Hepatocyte (in vitro differentiated cells): ENCODE results near the gene HSD17B3. TPM values are rescaled to one million over a fixed set of nuclear protein-coding genes. Genes with fewer than 3 reads are reported as not detected.

Experiments
- DNase-seq: peaks from one replicate; pipeline ENCODE4 v3.0.0-alpha.2; 2016; ENCODE audit warnings: low spot score
- H2AFZ ChIP-seq: fragments of 200-600 bp; sonication (generic); 2 replicates; pipeline ENCODE4 v1.6.0; 2016; ENCODE audit warnings: antibody characterized with exemption, mild to moderate bottlenecking
- H3K27ac ChIP-seq: fragments of 200-600 bp; sonication (generic); 2 replicates; pipeline ENCODE4 v1.5.1; 2016; ENCODE audit warnings: mild to moderate bottlenecking
- H3K27me3 ChIP-seq: fragments of 200-600 bp; sonication (generic); 2 replicates; pipeline ENCODE4 v1.6.1; 2016
- H3K36me3 ChIP-seq: fragments of 200-600 bp; sonication (generic); replicated peaks from 2 replicates; pipeline ENCODE4 v1.5.1; 2016; ENCODE audit warnings: low read depth; ENCODE audit not compliant: insufficient read depth
- H3K4me1 ChIP-seq: fragments of 200-600 bp; sonication (generic); 2 replicates; pipeline ENCODE4 v1.5.1; 2016; ENCODE audit warnings: mild to moderate bottlenecking, moderate library complexity; ENCODE audit not compliant: insufficient read depth
- H3K4me2 ChIP-seq: fragments of 200-600 bp; sonication (generic); 2 replicates; pipeline ENCODE4 v1.6.0; 2016
- H3K4me3 ChIP-seq: fragments of 200-600 bp; sonication (generic); 2 replicates; pipeline ENCODE4 v1.5.1; 2016; ENCODE audit warnings: mild to moderate bottlenecking
- H3K79me2 ChIP-seq: fragments of 200-600 bp; sonication (generic); 2 replicates; pipeline ENCODE4 v1.6.0; 2017; ENCODE audit warnings: mild to moderate bottlenecking
- H3K9me2 ChIP-seq: fragments of 200-600 bp; sonication (generic); replicated peaks from 2 replicates; pipeline ENCODE4 v1.6.0; 2017; ENCODE audit warnings: mild to moderate bottlenecking; ENCODE audit not compliant: insufficient read depth
- H3K9me3 ChIP-seq: fragments of 200-600 bp; sonication (generic); 2 replicates; pipeline ENCODE4 v1.5.1; 2016; ENCODE audit warnings: low read depth, mild to moderate bottlenecking
- H4K20me1 ChIP-seq: fragments of 200-600 bp; sonication (generic); 2 replicates; pipeline ENCODE4 v1.6.0; 2016; ENCODE audit warnings: mild to moderate bottlenecking; ENCODE audit not compliant: insufficient read depth, poor library complexity, severe bottlenecking
- EZH2 ChIP-seq: fragments of 200-600 bp; sonication (generic); IDR thresholded peaks from 2 replicates; pipeline ENCODE4 v1.6.1; 2016; ENCODE audit warnings: antibody characterized with exemption, mild to moderate bottlenecking, borderline replicate concordance
- EZH2phosphoT487 ChIP-seq: fragments of 200-600 bp; sonication (generic); IDR thresholded peaks from one replicate; pipeline ENCODE4 v1.6.1; 2018; ENCODE audit warnings: antibody characterized with exemption, mild to moderate bottlenecking, low read depth, moderate library complexity; ENCODE audit not compliant: unreplicated experiment, severe bottlenecking
- WGBS: methylation state at CpG from one replicate; pipeline ENCODE4 v1.1.6; 2016; ENCODE audit warnings: low lambda C conversion rate; ENCODE audit errors: missing lambda C conversion rate; 5-methylcytosine and 5-hydroxymethylcytosine counted together
- polyA plus RNA-seq: library from polyadenylated mRNA; unstranded; fragments of >200 nt; fragmentation: Nextera tagmentation; extraction: Ambion mirVana; gene quantifications from 2 replicates; pipeline ENCODE4 v1.2.1, GENCODE V29; 2016
- small RNA-seq: library from RNA; depleted of rRNA; stranded (forward); fragments of <200 nt; gene quantifications from one replicate; pipeline ENCODE3, GENCODE V24; 2014
- total RNA-seq: library from RNA; depleted of rRNA; stranded (reverse); fragments of >200 nt; gene quantifications from 2 replicates; pipeline ENCODE4 v1.2.3, GENCODE V29; 2014
- TF ChIP-seq, protein P1 (sequence below): fragments of 200-600 bp; sonication (generic); IDR thresholded peaks from 2 replicates; pipeline ENCODE4 v1.5.1; 2016; ENCODE audit warnings: antibody characterized with exemption, mild to moderate bottlenecking; ENCODE audit not compliant: poor library complexity

Gene HSD17B3
- total and polyA plus RNA-seq, 2 experiments from 2014 or later, result 0.67 to 0.74 TPM

DNA sequence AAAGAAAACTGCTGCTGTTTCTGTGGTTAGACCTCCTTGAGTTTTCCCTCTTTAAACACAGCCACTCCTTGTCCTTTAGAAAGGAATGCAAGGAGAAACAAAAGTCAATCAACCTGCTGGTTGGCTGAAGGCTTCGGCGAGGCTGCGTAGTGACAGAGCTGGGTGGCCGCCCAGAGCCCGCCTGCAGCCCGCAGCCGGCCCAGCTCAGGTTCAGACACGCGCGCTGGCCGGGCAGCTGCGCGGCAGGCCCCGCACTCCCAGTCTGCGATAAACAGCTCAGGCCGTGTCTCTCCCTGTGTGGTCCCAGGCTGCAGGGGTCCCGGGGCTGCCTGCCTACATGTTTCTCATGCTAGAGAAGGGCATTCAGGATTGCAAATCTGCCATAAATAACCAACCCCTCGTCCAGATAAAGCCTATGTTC is 115.4 kb downstream of the HSD17B3 start:
- Histone ChIP-seq H3K27me3 (no peaks in the 10 kb centered on the region), H3K4me1 (peaks cover 11% of the 10 kb centered on the region), H3K9me3 (no peaks in the 10 kb centered on the region), H2AFZ (peak overlapping the region; percentile 9), H3K79me2 (no peaks in the 10 kb centered on the region), H3K9me2 (no peaks in the 10 kb centered on the region), H3K4me3 (no peak overlapping the region), H4K20me1 (no peaks in the 10 kb centered on the region), H3K36me3 (no peaks in the 10 kb centered on the region), H3K27ac (peak overlapping the region; percentile 82), H3K4me2 (peak overlapping the region; percentile 70)
- DNase-seq, result peak; percentile 75
- TF ChIP-seq, protein P1, sequence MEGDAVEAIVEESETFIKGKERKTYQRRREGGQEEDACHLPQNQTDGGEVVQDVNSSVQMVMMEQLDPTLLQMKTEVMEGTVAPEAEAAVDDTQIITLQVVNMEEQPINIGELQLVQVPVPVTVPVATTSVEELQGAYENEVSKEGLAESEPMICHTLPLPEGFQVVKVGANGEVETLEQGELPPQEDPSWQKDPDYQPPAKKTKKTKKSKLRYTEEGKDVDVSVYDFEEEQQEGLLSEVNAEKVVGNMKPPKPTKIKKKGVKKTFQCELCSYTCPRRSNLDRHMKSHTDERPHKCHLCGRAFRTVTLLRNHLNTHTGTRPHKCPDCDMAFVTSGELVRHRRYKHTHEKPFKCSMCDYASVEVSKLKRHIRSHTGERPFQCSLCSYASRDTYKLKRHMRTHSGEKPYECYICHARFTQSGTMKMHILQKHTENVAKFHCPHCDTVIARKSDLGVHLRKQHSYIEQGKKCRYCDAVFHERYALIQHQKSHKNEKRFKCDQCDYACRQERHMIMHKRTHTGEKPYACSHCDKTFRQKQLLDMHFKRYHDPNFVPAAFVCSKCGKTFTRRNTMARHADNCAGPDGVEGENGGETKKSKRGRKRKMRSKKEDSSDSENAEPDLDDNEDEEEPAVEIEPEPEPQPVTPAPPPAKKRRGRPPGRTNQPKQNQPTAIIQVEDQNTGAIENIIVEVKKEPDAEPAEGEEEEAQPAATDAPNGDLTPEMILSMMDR, result no peak
- TF ChIP-seq EZH2, result no peak
- whole genome bisulfite sequencing, result 2% methylated on average over 18 of the region's 18 CpGs

DNA sequence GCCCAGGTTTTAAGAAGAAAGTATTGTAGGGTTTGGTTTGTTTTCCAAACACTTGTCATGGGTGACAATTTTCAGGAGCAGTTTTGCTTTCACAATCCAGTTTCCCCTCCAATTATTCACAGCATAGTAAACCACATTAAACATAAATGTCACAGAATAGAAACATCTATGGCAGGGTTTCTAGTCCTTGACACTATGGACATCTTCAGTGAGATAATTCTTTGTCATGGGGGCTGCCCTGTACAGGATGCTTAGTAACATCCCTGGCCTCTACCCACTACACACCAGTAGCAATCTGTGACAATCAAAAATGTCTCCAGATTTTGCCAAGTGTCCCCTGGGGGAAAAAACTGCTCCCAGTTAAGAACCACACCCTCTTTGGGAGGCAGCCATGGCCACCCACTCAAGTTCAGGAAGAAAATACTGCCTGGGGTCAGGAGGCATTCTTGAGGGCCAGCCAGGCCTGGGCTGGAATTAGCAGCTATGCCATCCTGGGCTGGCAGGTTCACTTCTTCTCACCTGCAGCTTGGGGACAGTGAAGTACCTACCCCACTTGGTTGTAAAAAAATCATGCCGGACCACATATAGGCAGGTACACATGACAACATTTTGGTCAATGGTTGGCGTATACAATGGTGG is 116.3 kb downstream of the HSD17B3 start:
- DNase-seq, result no peak
- no peaks in the 10 kb centered on the region for H3K9me3 ChIP-seq
- peaks cover 11% of the 10 kb centered on the region for H3K4me1 ChIP-seq
- H3K9me2 ChIP-seq, result no peaks in the 10 kb centered on the region
- H3K27me3 ChIP-seq, result no peaks in the 10 kb centered on the region
- H3K36me3 ChIP-seq, result no peaks in the 10 kb centered on the region
- TF ChIP-seq, protein P1, result no peak
- TF ChIP-seq EZH2phosphoT487 (no peak), EZH2 (no peak)
- no peak overlapping the region for H2AFZ ChIP-seq
- no peak overlapping the region for H3K4me3 ChIP-seq
- H3K4me2 ChIP-seq, result peak overlapping the region; percentile 70
- H4K20me1 ChIP-seq, result no peaks in the 10 kb centered on the region
- H3K79me2 ChIP-seq, result no peaks in the 10 kb centered on the region
- peak overlapping the region; percentile 82 for H3K27ac ChIP-seq
- WGBS, result 91% methylated on average over 2 of the region's 2 CpGs

Small RNA genes within 50 kb of the gene (small RNA-seq; reads per million reads assigned to genes)
- gene RNU6-1160P, result not detected

Other genes with a start within 250 kb of the HSD17B3 start
- gene SLC35D2, start 81.5 kb upstream of the HSD17B3 start, total RNA-seq, result 77.7 and 89.7 TPM in 2 replicates
- 68.0 and 87.5 TPM in 2 replicates for gene SLC35D2, start 81.5 kb upstream of the HSD17B3 start, polyA plus RNA-seq
- 3.3 and 3.6 TPM in 2 replicates for gene ZNF367, start 116.2 kb upstream of the HSD17B3 start, total RNA-seq
- 0.98 and 2.2 TPM in 2 replicates for gene ZNF367, start 116.2 kb upstream of the HSD17B3 start, polyA plus RNA-seq
- gene HABP4, start 148.0 kb upstream of the HSD17B3 start, total RNA-seq, result 12.9 and 13.1 TPM in 2 replicates
- 18.0 and 24.8 TPM in 2 replicates for gene HABP4, start 148.0 kb upstream of the HSD17B3 start, polyA plus RNA-seq